K562 (cell line): Measurements from ENCODE around the gene SLC38A1. TPM values are rescaled to one million over a fixed set of nuclear protein-coding genes. Genes with fewer than 3 reads are reported as not detected.
A peak's percentile ranks its signal among the peaks of the same experiment; 100 is the strongest.

Experiments
- BCL6 ChIP-seq: fragments of 250-450 bp; sonication (Bioruptor Pico); IDR thresholded peaks from 2 replicates; pipeline ENCODE4 v1.4.0; 2020
- POLR2G ChIP-seq: fragments of 200-400 bp; formaldehyde crosslinking; IDR thresholded peaks from 2 replicates; pipeline ENCODE4 v1.6.1; 2017; ENCODE audit warnings: low read depth, mild to moderate bottlenecking, antibody characterized with exemption, low read length, moderate library complexity
- PURB ChIP-seq: sonication (generic); formaldehyde crosslinking; IDR thresholded peaks from 2 replicates; pipeline ENCODE4 v1.9.0; 2021; ENCODE audit warnings: low read depth, mild to moderate bottlenecking, missing genetic modification reagents
- RBFOX2 ChIP-seq: fragments of 200-400 bp; formaldehyde crosslinking; IDR thresholded peaks from 2 replicates; pipeline ENCODE4 v1.6.1; 2017; ENCODE audit warnings: low read depth, mild to moderate bottlenecking, low read length, moderate library complexity
- STAG1 ChIP-seq: sonication (generic); formaldehyde crosslinking; IDR thresholded peaks from 2 replicates; pipeline ENCODE4 v1.5.0; 2020; ENCODE audit warnings: missing genetic modification reagents, borderline replicate concordance
- TAF1 ChIP-seq: IDR thresholded peaks from 2 replicates; pipeline ENCODE4 v1.6.1; 2011; ENCODE audit warnings: mild to moderate bottlenecking, low read length, moderate library complexity; ENCODE audit not compliant: insufficient read depth, control insufficient read depth, severe bottlenecking; ENCODE audit errors: extremely low read depth
- polyA plus RNA-seq, 8 experiments: library from polyadenylated mRNA; depleted of rRNA in 4 of 8; stranded (reverse) in 5 of 8; unstranded in 3 of 8; fragments of >200 nt; fragmentation: Nextera tagmentation in 2 of 8; fragmentation: Illumina TruSeq in 1 of 8; extraction: Ambion mirVana in 2 of 8; extraction: Trizol in 1 of 8; gene quantifications; 2 replicates each; pipeline versions ENCODE4 v1.2.1 to v1.2.3, GENCODE V29; 2011 to 2014; ENCODE audit warnings: inconsistent platforms in 1 of 8, missing spikeins in 1 of 8
- total RNA-seq, 7 experiments: library from RNA; depleted of rRNA in 6 of 7; stranded (reverse); fragments of >200 nt in 6 of 7; fragmentation: Illumina TruSeq in 2 of 7; extraction: Trizol in 2 of 7; gene quantifications; 2 replicates each; pipeline versions ENCODE4 v1.2.1 to v1.2.3, GENCODE V29; 2011 to 2021; ENCODE audit warnings: low replicate concordance in 1 of 7
- TF ChIP-seq, protein P1 (sequence below): conservative IDR thresholded peaks from 2 replicates; pipeline ENCODE4 v1.6.1; 2011; ENCODE audit warnings: low read depth, mild to moderate bottlenecking, low read length; ENCODE audit not compliant: control insufficient read depth
- TF ChIP-seq, protein P2 (sequence below): fragments of 450-650 bp; IDR thresholded peaks from 2 replicates; pipeline ENCODE4 v1.6.1; 2016
- TF ChIP-seq, protein P3 (sequence below): sonication (generic); formaldehyde crosslinking; IDR thresholded peaks from 2 replicates; pipeline ENCODE4 v1.8.0; 2023; ENCODE audit warnings: missing genetic modification reagents, mild to moderate bottlenecking, borderline replicate concordance

The SLC38A1 gene
- total and polyA plus RNA-seq, 9 of the 15 experiments (the other 6 are each of a cell fraction or from before 2014, with no cell fraction given): 51.9 to 112 (median 75.0) TPM

DNA sequence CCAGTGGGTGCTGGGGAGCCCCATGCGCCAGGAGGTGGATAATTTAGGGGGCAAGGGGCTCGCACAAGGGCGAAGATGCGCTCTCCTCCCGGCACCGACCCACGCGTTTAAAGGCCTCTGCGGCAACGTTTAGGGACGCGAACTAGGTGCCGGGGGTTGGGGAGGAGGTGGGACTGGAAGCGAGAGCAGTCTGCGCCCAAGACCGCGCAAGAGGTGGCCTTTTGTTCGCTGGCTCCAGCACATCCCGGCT, 1.3 kb downstream of the SLC38A1 start (continued):
- TF ChIP-seq, protein P1, sequence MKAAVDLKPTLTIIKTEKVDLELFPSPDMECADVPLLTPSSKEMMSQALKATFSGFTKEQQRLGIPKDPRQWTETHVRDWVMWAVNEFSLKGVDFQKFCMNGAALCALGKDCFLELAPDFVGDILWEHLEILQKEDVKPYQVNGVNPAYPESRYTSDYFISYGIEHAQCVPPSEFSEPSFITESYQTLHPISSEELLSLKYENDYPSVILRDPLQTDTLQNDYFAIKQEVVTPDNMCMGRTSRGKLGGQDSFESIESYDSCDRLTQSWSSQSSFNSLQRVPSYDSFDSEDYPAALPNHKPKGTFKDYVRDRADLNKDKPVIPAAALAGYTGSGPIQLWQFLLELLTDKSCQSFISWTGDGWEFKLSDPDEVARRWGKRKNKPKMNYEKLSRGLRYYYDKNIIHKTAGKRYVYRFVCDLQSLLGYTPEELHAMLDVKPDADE: 0 out of 2 replicates have a peak, but pooled peaks have one; percentile 45
- TF ChIP-seq BCL6 (CRISPR knock-in tag): no peak
- TF ChIP-seq TAF1: peak; percentile 10
- TF ChIP-seq PURB (CRISPR knock-in tag): no peak
- TF ChIP-seq STAG1 (CRISPR knock-in tag): 0 out of 2 replicates have a peak, but pooled peaks have one; percentile 3
- TF ChIP-seq, protein P2, sequence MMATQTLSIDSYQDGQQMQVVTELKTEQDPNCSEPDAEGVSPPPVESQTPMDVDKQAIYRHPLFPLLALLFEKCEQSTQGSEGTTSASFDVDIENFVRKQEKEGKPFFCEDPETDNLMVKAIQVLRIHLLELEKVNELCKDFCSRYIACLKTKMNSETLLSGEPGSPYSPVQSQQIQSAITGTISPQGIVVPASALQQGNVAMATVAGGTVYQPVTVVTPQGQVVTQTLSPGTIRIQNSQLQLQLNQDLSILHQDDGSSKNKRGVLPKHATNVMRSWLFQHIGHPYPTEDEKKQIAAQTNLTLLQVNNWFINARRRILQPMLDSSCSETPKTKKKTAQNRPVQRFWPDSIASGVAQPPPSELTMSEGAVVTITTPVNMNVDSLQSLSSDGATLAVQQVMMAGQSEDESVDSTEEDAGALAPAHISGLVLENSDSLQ: no peak
- TF ChIP-seq POLR2G: peak; percentile 82
- TF ChIP-seq RBFOX2: peak; percentile 83
- TF ChIP-seq, protein P3, sequence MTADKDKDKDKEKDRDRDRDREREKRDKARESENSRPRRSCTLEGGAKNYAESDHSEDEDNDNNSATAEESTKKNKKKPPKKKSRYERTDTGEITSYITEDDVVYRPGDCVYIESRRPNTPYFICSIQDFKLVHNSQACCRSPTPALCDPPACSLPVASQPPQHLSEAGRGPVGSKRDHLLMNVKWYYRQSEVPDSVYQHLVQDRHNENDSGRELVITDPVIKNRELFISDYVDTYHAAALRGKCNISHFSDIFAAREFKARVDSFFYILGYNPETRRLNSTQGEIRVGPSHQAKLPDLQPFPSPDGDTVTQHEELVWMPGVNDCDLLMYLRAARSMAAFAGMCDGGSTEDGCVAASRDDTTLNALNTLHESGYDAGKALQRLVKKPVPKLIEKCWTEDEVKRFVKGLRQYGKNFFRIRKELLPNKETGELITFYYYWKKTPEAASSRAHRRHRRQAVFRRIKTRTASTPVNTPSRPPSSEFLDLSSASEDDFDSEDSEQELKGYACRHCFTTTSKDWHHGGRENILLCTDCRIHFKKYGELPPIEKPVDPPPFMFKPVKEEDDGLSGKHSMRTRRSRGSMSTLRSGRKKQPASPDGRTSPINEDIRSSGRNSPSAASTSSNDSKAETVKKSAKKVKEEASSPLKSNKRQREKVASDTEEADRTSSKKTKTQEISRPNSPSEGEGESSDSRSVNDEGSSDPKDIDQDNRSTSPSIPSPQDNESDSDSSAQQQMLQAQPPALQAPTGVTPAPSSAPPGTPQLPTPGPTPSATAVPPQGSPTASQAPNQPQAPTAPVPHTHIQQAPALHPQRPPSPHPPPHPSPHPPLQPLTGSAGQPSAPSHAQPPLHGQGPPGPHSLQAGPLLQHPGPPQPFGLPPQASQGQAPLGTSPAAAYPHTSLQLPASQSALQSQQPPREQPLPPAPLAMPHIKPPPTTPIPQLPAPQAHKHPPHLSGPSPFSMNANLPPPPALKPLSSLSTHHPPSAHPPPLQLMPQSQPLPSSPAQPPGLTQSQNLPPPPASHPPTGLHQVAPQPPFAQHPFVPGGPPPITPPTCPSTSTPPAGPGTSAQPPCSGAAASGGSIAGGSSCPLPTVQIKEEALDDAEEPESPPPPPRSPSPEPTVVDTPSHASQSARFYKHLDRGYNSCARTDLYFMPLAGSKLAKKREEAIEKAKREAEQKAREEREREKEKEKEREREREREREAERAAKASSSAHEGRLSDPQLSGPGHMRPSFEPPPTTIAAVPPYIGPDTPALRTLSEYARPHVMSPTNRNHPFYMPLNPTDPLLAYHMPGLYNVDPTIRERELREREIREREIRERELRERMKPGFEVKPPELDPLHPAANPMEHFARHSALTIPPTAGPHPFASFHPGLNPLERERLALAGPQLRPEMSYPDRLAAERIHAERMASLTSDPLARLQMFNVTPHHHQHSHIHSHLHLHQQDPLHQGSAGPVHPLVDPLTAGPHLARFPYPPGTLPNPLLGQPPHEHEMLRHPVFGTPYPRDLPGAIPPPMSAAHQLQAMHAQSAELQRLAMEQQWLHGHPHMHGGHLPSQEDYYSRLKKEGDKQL (CRISPR knock-in tag): 0 out of 2 replicates have a peak, but pooled peaks have one; percentile 36
